SHP77 treated with DMSO at 0.1 percent for 48 hours (cell line): ENCODE results near the gene LONRF2.

Source experiments
- DNase-seq: peaks from one replicate; lab custom pipeline; 2025; lab: John Stamatoyannopoulos, UW

Gene LONRF2

GRCh38 chr2:100275200-100275589, 47.1 kb downstream of the LONRF2 start:
- DNase-seq, result no peak

- DNase-seq, result no peak
These were observed 47.6 kb downstream of the LONRF2 start for GRCh38 chr2:100274566-100275199.

- DNase-seq, result no peak
These were observed 48.2 kb downstream of the LONRF2 start for GRCh38 chr2:100274076-100274475.

- DNase-seq, result no peak
These were observed 48.9 kb downstream of the LONRF2 start for GRCh38 chr2:100273387-100273786.

- no peak for DNase-seq
These were observed 49.4 kb downstream of the LONRF2 start for GRCh38 chr2:100272841-100273329.

- DNase-seq, result no peak
These were observed 51.1 kb downstream of the LONRF2 start for GRCh38 chr2:100271210-100271609.

GRCh38 chr2:100270381-100271146, 51.7 kb downstream of the LONRF2 start:
- DNase-seq, result no peak

- DNase-seq, result no peak
These were observed 52.4 kb downstream of the LONRF2 start for GRCh38 chr2:100269889-100270288.

- no peak for DNase-seq
These were observed 53.3 kb downstream of the LONRF2 start for GRCh38 chr2:100268986-100269385.

- DNase-seq, result no peak
These were observed 54.5 kb downstream of the LONRF2 start for GRCh38 chr2:100267751-100268150.

- no peak for DNase-seq
These were observed 56.2 kb downstream of the LONRF2 start for GRCh38 chr2:100266126-100266525.

GRCh38 chr2:100265226-100265625, 57.1 kb downstream of the LONRF2 start:
- DNase-seq, result no peak

- no peak for DNase-seq
These were observed 57.6 kb downstream of the LONRF2 start for GRCh38 chr2:100264651-100265050.

- no peak for DNase-seq
These were observed 58.2 kb downstream of the LONRF2 start for GRCh38 chr2:100264121-100264520.

- DNase-seq, result no peak
These were observed 59.6 kb downstream of the LONRF2 start for GRCh38 chr2:100262555-100263320.

GRCh38 chr2:100262046-100262445, 60.3 kb downstream of the LONRF2 start:
- no peak for DNase-seq

- no peak for DNase-seq
These were observed 61.3 kb downstream of the LONRF2 start for GRCh38 chr2:100260712-100261620.

- no peak for DNase-seq
These were observed 63.2 kb downstream of the LONRF2 start for GRCh38 chr2:100259106-100259505.

GRCh38 chr2:100257939-100258338, 64.4 kb downstream of the LONRF2 start:
- no peak for DNase-seq

GRCh38 chr2:100256849-100257248, 65.5 kb downstream of the LONRF2 start:
- DNase-seq, result no peak

GRCh38 chr2:100256416-100256815, 65.9 kb downstream of the LONRF2 start:
- DNase-seq, result no peak
